AG04450 (cell line): ENCODE data around the gene TSPAN9. TPM values are rescaled to one million over a fixed set of nuclear protein-coding genes. Genes with fewer than 3 reads are reported as not detected.

Experiments
- CTCF ChIA-PET: fragments of 300-600, 350-600 bp; formaldehyde crosslinking; extraction: SDS; loops from one replicate; lab custom pipeline; 2022; ENCODE audit warnings: antibody characterized with exemption, inconsistent platforms; lab: Charles Lee
- POLR2A ChIA-PET: fragments of 350-600 bp; formaldehyde crosslinking; extraction: SDS; loops from one replicate; lab custom pipeline; 2021; ENCODE audit warnings: antibody characterized with exemption, inconsistent platforms; lab: Yijun Ruan, JAX
- DNase-seq: peaks from one replicate; pipeline ENCODE4 v3.0.0-alpha.2; 2011; ENCODE audit warnings: low read depth, low spot score
- H3K27ac ChIP-seq: one replicate; pipeline ENCODE4 v1.5.1; 2012; ENCODE audit warnings: low read depth, low read length, control low read depth
- H3K27me3 ChIP-seq: one replicate; pipeline ENCODE4 v1.6.0; 2012; ENCODE audit warnings: low read length; ENCODE audit not compliant: control insufficient read depth, insufficient read depth
- H3K4me3 ChIP-seq: 2 replicates; pipeline ENCODE4 v1.5.1; 2011; ENCODE audit warnings: mild to moderate bottlenecking, low read depth, low read length, control low read depth
- H3K9me3 ChIP-seq: 2 replicates; pipeline ENCODE4 v1.5.1; 2012; ENCODE audit warnings: low read length; ENCODE audit not compliant: control insufficient read depth, insufficient read depth
- polyA plus RNA-seq: library from polyadenylated mRNA; depleted of rRNA; stranded (reverse); fragments of >200 nt; gene quantifications from 2 replicates; pipeline ENCODE4 v1.2.3, GENCODE V29; 2011
- TF ChIP-seq, protein P1 (sequence below): IDR thresholded peaks from 2 replicates; pipeline ENCODE4 v1.5.1; 2011; ENCODE audit warnings: low read depth, low read length, control low read depth, inconsistent platforms

TSPAN9 gene
- polyA plus RNA-seq, 1 experiment: 68.0 TPM

DNA sequence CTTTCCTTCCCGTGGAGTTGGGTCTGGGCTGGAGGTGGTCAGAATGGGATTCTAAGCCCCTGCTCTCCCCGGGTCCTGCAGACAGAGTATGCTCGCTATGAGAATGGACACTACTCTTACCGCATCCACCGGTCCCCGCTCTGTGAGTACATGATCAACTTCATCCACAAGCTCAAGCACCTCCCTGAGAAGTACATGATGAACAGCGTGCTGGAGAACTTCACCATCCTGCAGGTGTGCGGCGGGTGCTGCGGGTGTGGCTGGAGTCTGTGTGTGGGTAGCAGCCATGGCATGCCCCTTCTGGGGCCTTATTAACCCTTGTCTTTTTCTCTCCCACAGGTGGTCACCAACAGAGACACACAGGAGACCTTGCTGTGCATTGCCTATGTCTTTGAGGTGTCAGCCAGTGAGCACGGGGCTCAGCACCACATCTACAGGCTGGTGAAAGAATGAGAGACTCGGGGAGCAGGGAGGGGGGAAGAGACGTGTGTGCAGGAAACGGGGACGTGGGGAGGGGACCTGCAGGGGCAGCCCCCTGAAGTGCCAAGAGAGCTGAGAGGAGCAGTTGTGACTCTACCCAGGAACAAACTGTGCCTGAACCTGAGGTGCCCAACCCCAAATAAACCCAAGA, 37.0 kb upstream of the TSPAN9 start:
- no peaks in the 10 kb centered on the region for H3K27me3 ChIP-seq

DNA sequence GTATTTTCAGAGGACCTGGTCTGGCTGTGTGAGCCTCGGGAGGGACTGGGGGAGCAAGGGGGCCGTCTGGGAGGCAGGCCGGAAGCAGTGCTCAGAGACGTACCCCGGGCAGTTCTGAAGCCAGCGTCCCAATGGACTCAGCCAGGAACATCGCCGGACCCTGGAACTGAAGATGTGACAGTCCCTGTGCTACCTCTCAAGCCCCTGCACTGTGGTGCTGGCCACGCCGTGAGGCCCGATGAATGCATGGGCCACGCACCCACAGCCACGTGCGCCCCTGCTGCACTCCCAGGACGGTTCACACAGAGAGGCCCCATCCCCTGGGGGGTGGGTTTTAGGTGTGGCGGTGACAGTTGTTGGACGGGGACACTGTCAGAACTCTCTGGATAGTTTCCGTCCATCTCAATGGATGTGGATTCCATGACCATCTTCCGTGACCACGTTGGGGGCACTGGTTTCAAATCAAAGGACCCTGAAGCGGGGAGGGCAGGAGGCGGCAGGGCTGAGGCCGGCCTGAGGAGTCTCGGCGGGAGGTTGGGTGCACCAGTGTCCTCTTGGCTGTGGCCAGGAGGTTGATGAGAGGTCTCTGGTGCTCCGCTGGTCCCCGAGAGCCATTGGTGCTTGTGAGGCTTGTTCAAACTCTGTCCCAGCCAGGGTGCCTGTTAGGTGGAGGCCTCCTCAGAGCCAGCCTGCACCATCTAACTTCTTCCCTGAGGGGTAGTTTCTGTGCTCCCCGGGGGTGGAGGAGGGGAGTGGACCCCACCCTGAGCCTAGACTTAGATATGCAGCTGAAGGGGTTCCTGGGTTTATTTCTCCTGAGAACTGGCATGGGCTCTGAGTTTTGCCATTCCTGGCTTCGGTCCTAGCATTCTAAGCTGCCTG, 36.3 kb upstream of the TSPAN9 start:
- no peak for DNase-seq
- CTCF ChIA-PET: interaction anchor here (0.5 to 2.3 kb wide), 37 partner anchors 8 to 358 kb away, joined by 3 to 17 read pairs (median 4); partner anchors contain the start of gene NRIP2

More for the DNA sequence above, 37.0 kb upstream of the TSPAN9 start:
- Histone ChIP-seq H3K4me3 (no peak overlapping the region), H3K27ac (no peak overlapping the region), H3K9me3 (no peaks in the 10 kb centered on the region)
- no peak for DNase-seq
- ChIA-PET CTCF (interaction anchor here (0.5 kb wide), 1 partner anchor 39 kb away, joined by 5 read pairs; no protein-coding TSS in a partner anchor), POLR2A (no interaction called here)
- TF ChIP-seq, protein P1, sequence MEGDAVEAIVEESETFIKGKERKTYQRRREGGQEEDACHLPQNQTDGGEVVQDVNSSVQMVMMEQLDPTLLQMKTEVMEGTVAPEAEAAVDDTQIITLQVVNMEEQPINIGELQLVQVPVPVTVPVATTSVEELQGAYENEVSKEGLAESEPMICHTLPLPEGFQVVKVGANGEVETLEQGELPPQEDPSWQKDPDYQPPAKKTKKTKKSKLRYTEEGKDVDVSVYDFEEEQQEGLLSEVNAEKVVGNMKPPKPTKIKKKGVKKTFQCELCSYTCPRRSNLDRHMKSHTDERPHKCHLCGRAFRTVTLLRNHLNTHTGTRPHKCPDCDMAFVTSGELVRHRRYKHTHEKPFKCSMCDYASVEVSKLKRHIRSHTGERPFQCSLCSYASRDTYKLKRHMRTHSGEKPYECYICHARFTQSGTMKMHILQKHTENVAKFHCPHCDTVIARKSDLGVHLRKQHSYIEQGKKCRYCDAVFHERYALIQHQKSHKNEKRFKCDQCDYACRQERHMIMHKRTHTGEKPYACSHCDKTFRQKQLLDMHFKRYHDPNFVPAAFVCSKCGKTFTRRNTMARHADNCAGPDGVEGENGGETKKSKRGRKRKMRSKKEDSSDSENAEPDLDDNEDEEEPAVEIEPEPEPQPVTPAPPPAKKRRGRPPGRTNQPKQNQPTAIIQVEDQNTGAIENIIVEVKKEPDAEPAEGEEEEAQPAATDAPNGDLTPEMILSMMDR: no peak

DNA sequence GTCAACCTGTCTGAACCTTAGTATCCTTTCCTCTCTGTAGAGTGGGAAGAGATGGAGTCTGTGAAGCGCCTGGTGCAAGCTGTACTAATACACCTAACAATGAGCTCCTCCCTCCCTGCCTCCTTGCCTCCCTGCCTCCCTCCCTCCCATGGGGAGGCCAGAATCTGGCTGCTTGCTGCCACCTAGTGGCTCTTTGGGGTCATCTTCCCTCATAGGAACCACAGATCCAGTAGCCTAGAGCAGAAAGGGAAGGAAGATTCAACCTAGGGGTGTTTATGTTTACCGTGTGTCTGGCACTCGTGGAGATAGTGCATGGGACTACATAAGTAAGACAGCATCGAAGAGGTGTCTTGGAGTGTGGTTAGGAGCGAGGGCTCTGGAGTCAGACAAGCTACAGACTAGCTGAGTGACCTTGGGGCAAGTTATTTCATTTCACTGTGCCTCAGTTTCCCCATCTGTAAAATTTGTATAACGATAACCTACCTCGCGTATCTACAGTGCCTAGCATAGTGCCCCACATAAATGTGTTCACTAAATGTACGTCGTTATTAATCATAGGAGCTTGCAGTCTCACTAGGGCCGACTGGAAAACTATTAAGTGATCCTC, 35.5 kb upstream of the TSPAN9 start:
- no peak overlapping the region for H3K4me3 ChIP-seq
- no peaks in the 10 kb centered on the region for H3K9me3 ChIP-seq
- H3K27me3 ChIP-seq: no peaks in the 10 kb centered on the region
- ChIA-PET CTCF (interaction anchor here (0.6 to 2.3 kb wide), 35 partner anchors 9 to 358 kb away, joined by 3 to 17 read pairs (median 4); partner anchors contain the start of gene NRIP2), POLR2A (no interaction called here)
- peak; percentile 38 for DNase-seq
- TF ChIP-seq, protein P1: peak; percentile 76
- H3K27ac ChIP-seq: no peak overlapping the region

More for the DNA sequence above, 36.3 kb upstream of the TSPAN9 start:
- TF ChIP-seq, protein P1: no peak
- Histone ChIP-seq H3K27me3 (no peaks in the 10 kb centered on the region), H3K27ac (no peak overlapping the region), H3K9me3 (no peaks in the 10 kb centered on the region), H3K4me3 (no peak overlapping the region)
- POLR2A ChIA-PET: no interaction called here

DNA sequence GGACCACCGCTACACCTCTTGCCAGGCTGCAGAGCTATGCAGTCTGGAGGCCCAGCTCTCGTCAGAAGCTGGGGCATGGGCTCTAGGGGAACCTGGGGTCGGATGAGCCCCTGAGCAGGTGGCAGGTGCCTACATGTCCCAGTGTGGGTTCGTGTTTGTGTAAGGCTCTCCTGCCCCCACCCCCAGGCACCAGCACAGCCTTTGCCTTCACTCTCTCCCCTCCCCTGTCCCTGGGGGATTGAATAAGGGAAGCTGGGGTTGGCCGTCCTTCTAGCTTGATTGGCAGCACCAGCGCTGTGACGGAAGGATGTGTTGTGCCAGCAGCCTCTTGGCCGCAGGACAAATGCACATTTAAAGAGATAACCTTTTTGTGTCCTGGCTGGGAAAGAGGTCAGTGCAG, 34.8 kb upstream of the TSPAN9 start:
- no peaks in the 10 kb centered on the region for H3K27me3 ChIP-seq
- CTCF ChIA-PET: interaction anchor here (1.2 to 2.3 kb wide), 17 partner anchors 8 to 359 kb away, joined by 3 to 17 read pairs (median 6); partner anchors contain the start of gene NRIP2
- TF ChIP-seq, protein P1: no peak
- H3K4me3 ChIP-seq: no peak overlapping the region
- no peaks in the 10 kb centered on the region for H3K9me3 ChIP-seq
- no peak overlapping the region for H3K27ac ChIP-seq
- POLR2A ChIA-PET: interaction anchor here (0.7 kb wide), 1 partner anchor 51 kb away, joined by 3 read pairs; no protein-coding TSS in a partner anchor
- DNase-seq: no peak
